Spleen (tissue), 11 donors: ENCODE measurements around the gene RIMBP2. TPM values are rescaled to one million over a fixed set of nuclear protein-coding genes. Genes with fewer than 3 reads are reported as not detected.

Experiments
- DNase-seq: peaks from one replicate; pipeline ENCODE4 v3.0.0-alpha.2; 2020
- H3K27ac ChIP-seq, 8 donors: fragments of 200-600 bp; sonication (generic) in 7 of 8; 1 replicate in 4 of 8; 2 replicates in 4 of 8; pipeline versions ENCODE4 v1.5.0 to v1.8.0; 2016 to 2021; ENCODE audit warnings: inconsistent platforms in 4 of 8, mild to moderate bottlenecking in 4 of 8, moderate library complexity in 1 of 8
- H3K27me3 ChIP-seq, 7 donors: fragments of 200-600 bp; sonication (generic) in 6 of 7; replicated peaks in 1 of 7; 1 replicate in 4 of 7; 2 replicates in 3 of 7; pipeline versions ENCODE4 v1.5.0 to v1.8.0; 2016 to 2021; ENCODE audit warnings: inconsistent platforms in 3 of 7, mild to moderate bottlenecking in 1 of 7
- H3K36me3 ChIP-seq, 6 donors: fragments of 200-600 bp; sonication (generic) in 5 of 6; 1 replicate in 4 of 6; 2 replicates in 2 of 6; pipeline versions ENCODE4 v1.5.0 to v1.8.0; 2016 to 2021; ENCODE audit warnings: inconsistent platforms in 2 of 6
- H3K4me1 ChIP-seq, 6 donors: fragments of 200-600 bp; sonication (generic) in 5 of 6; 1 replicate in 3 of 6; 2 replicates in 3 of 6; pipeline versions ENCODE4 v1.5.0 to v1.8.0; 2016 to 2021; ENCODE audit warnings: inconsistent platforms in 3 of 6
- H3K4me3 ChIP-seq, 8 donors: fragments of 200-600 bp; sonication (generic) in 7 of 8; 1 replicate in 4 of 8; 2 replicates in 4 of 8; pipeline versions ENCODE4 v1.5.0 to v1.8.0; 2016 to 2021; ENCODE audit warnings: inconsistent platforms in 4 of 8, mild to moderate bottlenecking in 4 of 8, moderate library complexity in 2 of 8
- H3K9me3 ChIP-seq, 8 donors: fragments of 200-600 bp; sonication (generic) in 7 of 8; 1 replicate in 4 of 8; 2 replicates in 4 of 8; pipeline versions ENCODE4 v1.5.0 to v1.8.0; 2016 to 2021; ENCODE audit warnings: inconsistent platforms in 4 of 8
- POLR2A ChIP-seq, 3 donors: fragments of 450-650 bp; IDR thresholded peaks; one replicate each; pipeline ENCODE4 v1.5.1; 2017; ENCODE audit warnings: antibody characterized with exemption in 3 of 3, mild to moderate bottlenecking in 1 of 3
- POLR2AphosphoS5 ChIP-seq, 3 donors: sonication (generic); formaldehyde crosslinking; IDR thresholded peaks; one replicate each; pipeline ENCODE4 v1.5.1; 2017; ENCODE audit warnings: antibody characterized with exemption in 3 of 3
- WGBS, 5 donors: extraction: QIAGEN DNeasy Blood & Tissue Kit in 3 of 5; methylation state at CpG; one replicate each; pipeline versions ENCODE4 v1.1.5 to v1.1.7; 2013 to 2018; 5-methylcytosine and 5-hydroxymethylcytosine counted together
- intact Hi-C: fragments of 100-400 bp; cut with DNase I; formaldehyde crosslinking; loops from one replicate; pipeline ENCODE4 v1.15.0; 2023; ENCODE audit warnings: low total_unique reads
- polyA plus RNA-seq, 3 donors: library from polyadenylated mRNA; stranded (reverse); fragments of 200-250 nt; gene quantifications; one replicate each; pipeline ENCODE4 v1.2.1, GENCODE V29; 2013
- total RNA-seq, 7 donors: library from RNA; depleted of rRNA in 3 of 7; stranded (reverse); fragments of >200 nt in 3 of 7; fragmentation: NEBNext Ultra II Directional in 4 of 7; extraction: Animal tissue kit (Norgen Biotek cat#: 25700) in 4 of 7; gene quantifications; one replicate each; pipeline versions ENCODE4 v1.1.0 to v1.2.1, GENCODE V29; 2016 to 2021
- TF ChIP-seq, protein P1 (sequence below), 11 experiments: fragments of 200-600 bp in 7 of 11; fragments of 450-650 bp in 4 of 11; sonication (generic) in 4 of 11; IDR thresholded peaks in 8 of 11; conservative IDR thresholded peaks in 3 of 11; 1 replicate in 7 of 11; 2 replicates in 4 of 11; pipeline versions ENCODE4 v1.4.0 to v1.8.0; 2016 to 2021; ENCODE audit warnings: antibody characterized with exemption in 11 of 11, inconsistent platforms in 4 of 11, mild to moderate bottlenecking in 1 of 11
- donor health status: healthy with polysubstance abuse.
- donor health status: DM: no; HTN: no; CAD: no; lungs with moderate emphysema.
- donor health status: DM: no; HTN: no; CAD: no.
- donor health status: Bipolar disorder and iron deficiency.
- donor health status: healthy.
- donor health status: DM: no; HTN: no; CAD: no.
- donor health status: DM: yes; HTN: yes; CAD: no.

Gene RIMBP2
- total and polyA plus RNA-seq, 10 donors = 0.05 to 5.2 (median 0.95) TPM

DNA sequence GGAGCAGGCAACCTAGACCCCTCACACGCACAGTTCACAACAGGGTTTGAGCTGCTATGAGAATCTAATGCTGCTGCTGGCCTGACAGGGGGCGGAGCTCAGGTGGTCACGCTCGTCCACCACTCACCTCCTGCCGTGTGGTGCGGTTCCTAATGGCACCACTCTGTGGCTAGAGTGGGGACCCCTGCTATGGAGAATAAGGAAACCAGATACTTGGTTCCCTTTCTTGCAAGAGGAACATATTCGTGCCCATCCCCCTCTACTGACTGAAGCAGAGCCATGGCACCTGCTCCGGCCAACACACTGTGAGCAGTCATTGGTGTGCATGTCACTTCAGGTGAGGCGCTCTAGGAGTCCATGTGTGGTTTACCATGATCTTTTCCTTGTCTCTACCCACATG is 30.4 kb upstream of the RIMBP2 start:
- Histone ChIP-seq H3K27ac (no peak overlapping the region), H3K27me3 (peaks cover 0 to 31% (median 0%) of the 10 kb centered on the region in 7 donors), H3K36me3 (no peaks in the 10 kb centered on the region), H3K4me1 (peaks cover 0 to 7% (median 1%) of the 10 kb centered on the region in 6 donors), H3K9me3 (peaks cover 0 to 7% (median 0%) of the 10 kb centered on the region in 8 donors), H3K4me3 (no peak overlapping the region)
- WGBS, 5 donors = 38 to 57% (median 45%) methylated on average over 9 of the region's 9 CpGs
- intact Hi-C loops = no loop called here
- TF ChIP-seq POLR2A (IDR thresholded peaks at IDR 0.05) = no peak
- TF ChIP-seq POLR2AphosphoS5 (IDR thresholded peaks at IDR 0.05) = no peak
- TF ChIP-seq, protein P1, sequence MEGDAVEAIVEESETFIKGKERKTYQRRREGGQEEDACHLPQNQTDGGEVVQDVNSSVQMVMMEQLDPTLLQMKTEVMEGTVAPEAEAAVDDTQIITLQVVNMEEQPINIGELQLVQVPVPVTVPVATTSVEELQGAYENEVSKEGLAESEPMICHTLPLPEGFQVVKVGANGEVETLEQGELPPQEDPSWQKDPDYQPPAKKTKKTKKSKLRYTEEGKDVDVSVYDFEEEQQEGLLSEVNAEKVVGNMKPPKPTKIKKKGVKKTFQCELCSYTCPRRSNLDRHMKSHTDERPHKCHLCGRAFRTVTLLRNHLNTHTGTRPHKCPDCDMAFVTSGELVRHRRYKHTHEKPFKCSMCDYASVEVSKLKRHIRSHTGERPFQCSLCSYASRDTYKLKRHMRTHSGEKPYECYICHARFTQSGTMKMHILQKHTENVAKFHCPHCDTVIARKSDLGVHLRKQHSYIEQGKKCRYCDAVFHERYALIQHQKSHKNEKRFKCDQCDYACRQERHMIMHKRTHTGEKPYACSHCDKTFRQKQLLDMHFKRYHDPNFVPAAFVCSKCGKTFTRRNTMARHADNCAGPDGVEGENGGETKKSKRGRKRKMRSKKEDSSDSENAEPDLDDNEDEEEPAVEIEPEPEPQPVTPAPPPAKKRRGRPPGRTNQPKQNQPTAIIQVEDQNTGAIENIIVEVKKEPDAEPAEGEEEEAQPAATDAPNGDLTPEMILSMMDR (IDR thresholded peaks at IDR 0.05 in 8 of 11, conservative IDR thresholded peaks at IDR 0.05 in 3 of 11) = no peak
- DNase-seq = no peak

DNA sequence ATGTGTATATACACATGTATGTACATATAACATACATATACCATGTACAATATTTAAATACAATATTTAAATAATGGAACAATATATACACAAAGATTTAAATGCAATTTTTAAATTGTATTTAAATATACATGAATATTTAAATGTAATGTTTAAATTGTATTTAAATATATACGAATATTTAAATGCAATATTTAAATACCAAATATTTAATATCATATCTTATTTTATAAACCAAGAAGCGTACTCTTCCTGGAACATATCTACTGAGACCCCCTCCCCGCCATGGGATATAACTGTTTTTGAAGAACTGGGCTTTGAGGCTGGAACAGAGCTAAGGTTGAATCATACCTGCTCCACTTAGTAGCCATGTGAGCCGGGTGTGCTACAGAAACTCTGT is 29.8 kb upstream of the RIMBP2 start:
- 80 to 94% (median 90%) methylated on average over 4 of the region's 4 CpGs for WGBS, 5 donors
- peaks cover 0 to 7% (median 1%) of the 10 kb centered on the region in 6 donors for H3K4me1 ChIP-seq
- H3K36me3 ChIP-seq = no peaks in the 10 kb centered on the region
- TF ChIP-seq POLR2A (IDR thresholded peaks at IDR 0.05) (no peak), POLR2AphosphoS5 (IDR thresholded peaks at IDR 0.05) (no peak)
- TF ChIP-seq, protein P1 (IDR thresholded peaks at IDR 0.05 in 8 of 11, conservative IDR thresholded peaks at IDR 0.05 in 3 of 11) = no peak
- peaks cover 0 to 7% (median 0%) of the 10 kb centered on the region in 8 donors for H3K9me3 ChIP-seq
- no peak for DNase-seq
- intact Hi-C loops = no loop called here
- peaks cover 0 to 31% (median 0%) of the 10 kb centered on the region in 7 donors for H3K27me3 ChIP-seq
- no peak overlapping the region for H3K4me3 ChIP-seq
- H3K27ac ChIP-seq = no peak overlapping the region

DNA sequence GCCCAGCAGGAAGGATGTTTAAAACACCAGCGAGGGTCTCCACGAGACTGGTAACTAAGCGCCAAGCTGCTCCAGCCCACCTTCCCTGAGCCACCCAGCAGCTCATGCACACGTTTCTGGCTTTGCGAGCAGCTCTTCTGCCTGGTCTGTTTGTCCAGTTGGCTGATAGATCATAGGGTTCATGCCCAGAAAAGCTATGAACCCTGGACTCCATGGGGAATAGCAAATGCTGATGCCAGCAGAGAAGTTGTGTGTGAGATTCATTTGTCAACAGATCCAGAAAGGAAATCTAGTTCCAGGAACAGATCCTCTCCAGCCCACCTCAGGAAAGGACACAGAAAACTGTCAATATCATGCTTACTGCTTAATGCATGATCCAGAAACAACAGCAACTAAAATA is 28.2 kb upstream of the RIMBP2 start:
- intact Hi-C loops = no loop called here
- WGBS, 5 donors = 74 to 89% (median 80%) methylated on average over 5 of the region's 5 CpGs

DNA sequence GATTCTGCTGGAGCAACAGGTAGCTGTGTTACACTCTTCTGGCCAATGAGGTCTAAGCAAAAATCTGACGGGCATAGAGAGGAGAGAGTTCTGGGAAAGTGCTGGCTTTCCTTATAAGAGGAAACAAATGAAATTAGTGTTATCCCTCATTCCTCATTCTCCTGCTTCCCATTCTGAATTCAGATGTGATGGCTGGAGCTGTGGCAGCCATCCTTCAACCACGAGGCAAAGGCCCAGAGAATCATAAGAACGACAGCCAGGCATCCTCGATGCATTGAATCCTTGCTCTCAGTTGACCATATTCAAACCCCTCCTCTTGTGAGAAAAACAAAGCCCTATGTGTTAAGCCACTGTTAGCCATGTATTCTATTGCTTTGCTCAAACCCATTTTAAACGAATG is 27.5 kb upstream of the RIMBP2 start:
- peaks cover 0 to 44% (median 0%) of the 10 kb centered on the region in 7 donors for H3K27me3 ChIP-seq
- H3K9me3 ChIP-seq = peaks cover 0 to 15% (median 3%) of the 10 kb centered on the region in 8 donors
- H3K36me3 ChIP-seq = no peaks in the 10 kb centered on the region
- H3K4me3 ChIP-seq = no peak overlapping the region
- peaks cover 0 to 7% (median 1%) of the 10 kb centered on the region in 6 donors for H3K4me1 ChIP-seq
- no peak overlapping the region for H3K27ac ChIP-seq
- TF ChIP-seq, protein P1 (IDR thresholded peaks at IDR 0.05 in 8 of 11, conservative IDR thresholded peaks at IDR 0.05 in 3 of 11) = no peak
- TF ChIP-seq POLR2AphosphoS5 (IDR thresholded peaks at IDR 0.05) (no peak), POLR2A (IDR thresholded peaks at IDR 0.05) (no peak)
- no peak for DNase-seq
- intact Hi-C loops = no loop called here
- 77 to 91% (median 87%) methylated on average over 5 of the region's 5 CpGs for WGBS, 5 donors

More for the DNA sequence above, 28.2 kb upstream of the RIMBP2 start:
- Histone ChIP-seq H3K27ac (no peak overlapping the region), H3K4me3 (no peak overlapping the region), H3K9me3 (peaks cover 0 to 8% (median 0%) of the 10 kb centered on the region in 8 donors), H3K27me3 (peaks cover 0 to 44% (median 0%) of the 10 kb centered on the region in 7 donors), H3K4me1 (peaks cover 0 to 7% (median 1%) of the 10 kb centered on the region in 6 donors), H3K36me3 (no peaks in the 10 kb centered on the region)
- TF ChIP-seq, protein P1 (IDR thresholded peaks at IDR 0.05 in 8 of 11, conservative IDR thresholded peaks at IDR 0.05 in 3 of 11) = no peak
- TF ChIP-seq POLR2A (IDR thresholded peaks at IDR 0.05) (no peak), POLR2AphosphoS5 (IDR thresholded peaks at IDR 0.05) (no peak)
- DNase-seq = no peak
